OCI-LY7 (cell line): Measurements from ENCODE around the gene LCMT2. TPM values are rescaled to one million over a fixed set of nuclear protein-coding genes. Genes with fewer than 3 reads are reported as not detected.

ENCODE experiments used
- BruUV-seq: library from RNA; stranded (reverse); fragments of 400-500 nt; replicated peaks from 2 replicates; lab custom pipeline; 2021; lab: Mats Ljungman, UMichigan
- CTCF ChIA-PET: fragments of 300-600 bp; sonication (Branson Sonifier 250); formaldehyde crosslinking; loops from one replicate; lab custom pipeline; 2022; ENCODE audit warnings: antibody characterized with exemption; ENCODE audit not compliant: unreplicated experiment; lab: Charles Lee
- POLR2A ChIA-PET: fragments of 300-600 bp; sonication (Branson Sonifier 250); formaldehyde crosslinking; loops from one replicate; lab custom pipeline; 2022; ENCODE audit warnings: antibody characterized with exemption; lab: Charles Lee
- DNase-seq: peaks from one replicate; pipeline ENCODE4 v3.0.0-alpha.2; 2015; ENCODE audit warnings: low spot score
- H2AFZ ChIP-seq: fragments of 200-600 bp; sonication (generic), shearing (Covaris generic); 2 replicates; pipeline ENCODE4 v1.6.1; 2014; ENCODE audit warnings: mild to moderate bottlenecking, antibody characterized with exemption, low read length, moderate library complexity
- H3K27ac ChIP-seq: fragments of 200-600 bp; sonication (generic); 2 replicates; pipeline ENCODE4 v1.5.1; 2014; ENCODE audit warnings: mixed run types, low read depth, mild to moderate bottlenecking, moderate library complexity, low read length, inconsistent platforms; ENCODE audit not compliant: poor library complexity, severe bottlenecking
- H3K36me3 ChIP-seq: fragments of 200-600 bp; sonication (generic); 2 replicates; pipeline ENCODE4 v1.6.1; 2014; ENCODE audit warnings: mild to moderate bottlenecking, antibody characterized with exemption, low read length, moderate library complexity, mixed read lengths; ENCODE audit not compliant: insufficient read depth
- H3K4me1 ChIP-seq: fragments of 200-600 bp; sonication (generic); 2 replicates; pipeline ENCODE4 v1.5.1; 2014; ENCODE audit warnings: mild to moderate bottlenecking, low read length; ENCODE audit not compliant: insufficient read depth, poor library complexity, severe bottlenecking
- H3K4me2 ChIP-seq: fragments of 200-600 bp; sonication (generic); 2 replicates; pipeline ENCODE4 v1.6.1; 2014; ENCODE audit warnings: mild to moderate bottlenecking, low read length
- H3K4me3 ChIP-seq: fragments of 200-600 bp; sonication (generic); 2 replicates; pipeline ENCODE4 v1.5.1; 2014; ENCODE audit warnings: mild to moderate bottlenecking, low read depth, low read length; ENCODE audit not compliant: poor library complexity, severe bottlenecking
- H3K79me2 ChIP-seq: fragments of 200-600 bp; sonication (generic); 2 replicates; pipeline ENCODE4 v1.6.1; 2016; ENCODE audit warnings: low read depth, mild to moderate bottlenecking, low read length, moderate library complexity, mixed read lengths; ENCODE audit not compliant: insufficient read depth
- H3K9me2 ChIP-seq: fragments of 200-600 bp; sonication (generic); 2 replicates; pipeline ENCODE4 v1.6.1; 2016; ENCODE audit warnings: mild to moderate bottlenecking, low read length, mixed read lengths; ENCODE audit not compliant: insufficient read depth
- H3K9me3 ChIP-seq: fragments of 200-600 bp; sonication (generic); 2 replicates; pipeline ENCODE4 v1.6.1; 2014; ENCODE audit warnings: mild to moderate bottlenecking, mixed run types, low read length, mixed read lengths
- H4K20me1 ChIP-seq: fragments of 200-600 bp; sonication (generic); 2 replicates; pipeline ENCODE4 v1.6.1; 2014; ENCODE audit warnings: mild to moderate bottlenecking, antibody characterized with exemption, low read length, moderate library complexity, mixed read lengths; ENCODE audit not compliant: insufficient read depth
- CTCF ChIP-seq: fragments of 200-600 bp; sonication (generic); conservative IDR thresholded peaks from 2 replicates; pipeline ENCODE4 v1.5.1; 2014; ENCODE audit warnings: mild to moderate bottlenecking, antibody characterized with exemption, low read length, moderate library complexity, mixed read lengths
- EZH2phosphoT487 ChIP-seq: fragments of 200-600 bp; sonication (generic); IDR thresholded peaks from 2 replicates; pipeline ENCODE4 v1.6.1; 2018; ENCODE audit warnings: low read depth, borderline replicate concordance, mild to moderate bottlenecking, mixed run types, antibody characterized with exemption, low read length, moderate library complexity, mixed read lengths
- intact Hi-C: fragments of 100-400 bp; cut with micrococcal nuclease; formaldehyde crosslinking; loops from one replicate; pipeline ENCODE4 v1.10.0; 2022; ENCODE audit not compliant: unreplicated experiment
- total RNA-seq, 2 experiments: library from RNA; depleted of rRNA in 1 of 2; stranded (reverse); fragments of >200 nt in 1 of 2; shearing (Covaris generic) in 1 of 2; gene quantifications; 2 replicates each; pipeline ENCODE4 v1.2.3, GENCODE V29; 2014 to 2022

The LCMT2 gene
- total RNA-seq, 2 experiments from 2014 or later, result 10.5 to 22.1 TPM

- TF ChIP-seq CTCF (no peak), EZH2phosphoT487 (no peak)
- peak overlapping the region; percentile 86; the same call in 1 of the 2 replicates for H2AFZ ChIP-seq
- H3K9me3 ChIP-seq, result no peaks in the 10 kb centered on the region
- H3K4me1 ChIP-seq, result peaks cover 32% of the 10 kb centered on the region
- no TSS peak for BruUV-seq
- ChIA-PET POLR2A (interaction anchor here (0.6 to 1.5 kb wide), 4 partner anchors 12 to 447 kb away, joined by 3 to 4 read pairs (median 4); no protein-coding TSS in a partner anchor), CTCF (interaction anchor here (0.6 kb wide), 1 partner anchor 103 kb away, joined by 4 read pairs; no protein-coding TSS in a partner anchor)
- DNase-seq, result no peak
- peaks cover 51% of the 10 kb centered on the region for H3K79me2 ChIP-seq
- H3K4me3 ChIP-seq, result peak overlapping the region; percentile 79
- peaks cover 42% of the 10 kb centered on the region for H3K36me3 ChIP-seq
- intact Hi-C loops, result loop anchor here (5.0 kb wide), 1 partner anchor 142 kb away; no protein-coding TSS in a partner anchor
- no peaks in the 10 kb centered on the region for H3K9me2 ChIP-seq
- H3K4me2 ChIP-seq, result peak overlapping the region; percentile 96
- H4K20me1 ChIP-seq, result peaks cover 6% of the 10 kb centered on the region; the same call in 1 of the 2 replicates
- H3K27ac ChIP-seq, result peak overlapping the region; percentile 41
Measured at GRCh38 chr15:43370310-43370974, 40.1 kb upstream of the LCMT2 start.

DNA sequence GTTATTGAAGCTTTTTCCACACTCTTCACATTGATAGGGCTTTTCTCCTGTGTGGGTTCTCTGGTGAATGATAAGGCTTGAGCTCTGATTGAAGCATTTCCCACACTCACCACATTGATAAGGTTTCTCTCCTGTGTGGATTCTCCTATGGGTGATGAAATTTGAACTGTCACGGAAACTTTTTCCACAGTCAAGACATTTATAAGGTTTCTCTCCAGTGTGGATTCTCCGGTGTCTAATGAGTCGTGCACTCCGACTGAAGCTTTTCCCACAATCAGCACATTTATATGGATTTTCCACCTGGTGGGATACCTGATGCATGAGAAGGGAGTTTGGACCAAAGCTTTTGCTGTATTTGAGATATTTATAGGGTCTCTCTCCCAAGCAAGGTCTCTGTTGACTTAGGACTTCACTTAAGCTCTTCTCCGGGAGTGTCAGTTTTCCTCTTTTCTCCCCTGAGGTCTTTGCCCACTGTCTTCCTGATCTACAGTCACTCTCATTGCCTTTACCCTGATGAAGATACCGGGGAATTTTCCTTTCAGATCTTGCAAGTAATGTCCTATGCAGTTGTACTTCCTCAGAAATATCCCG lies 31.0 kb upstream of the LCMT2 start:
- no peak overlapping the region for H2AFZ ChIP-seq
- no peaks in the 10 kb centered on the region for H3K9me2 ChIP-seq
- H3K4me3 ChIP-seq, result no peak overlapping the region
- peaks cover 88% of the 10 kb centered on the region for H3K36me3 ChIP-seq
- intact Hi-C loops, result no loop called here
- no peaks in the 10 kb centered on the region; the same call in 1 of the 2 replicates for H3K79me2 ChIP-seq
- ChIA-PET POLR2A (interaction anchor here (1.0 to 1.5 kb wide), 3 partner anchors 10 to 605 kb away, joined by 3 to 6 read pairs (median 4); no protein-coding TSS in a partner anchor), CTCF (interaction anchor here (0.9 kb wide), 1 partner anchor 15 kb away, joined by 3 read pairs; no protein-coding TSS in a partner anchor)
- no peak overlapping the region for H3K4me2 ChIP-seq
- no peak for DNase-seq
- H3K27ac ChIP-seq, result no peak overlapping the region
- no peaks in the 10 kb centered on the region for H3K9me3 ChIP-seq
- no peak for TF ChIP-seq EZH2phosphoT487
- no peak for TF ChIP-seq CTCF
- peaks cover 7% of the 10 kb centered on the region for H3K4me1 ChIP-seq
- BruUV-seq, result no TSS peak
- H4K20me1 ChIP-seq, result no peaks in the 10 kb centered on the region
